HK-2 (cell line): ENCODE results near the gene PAQR4.
"Not testable (repeated sequence)": the region's sequence is repeated elsewhere in the genome, so short reads cannot be mapped to it uniquely, and the experiment has no call there.

ENCODE experiments used
- DNase-seq: peaks from one replicate; pipeline ENCODE4 v3.0.0-alpha.2; 2018; ENCODE audit not compliant: unreplicated experiment

Gene PAQR4

DNA sequence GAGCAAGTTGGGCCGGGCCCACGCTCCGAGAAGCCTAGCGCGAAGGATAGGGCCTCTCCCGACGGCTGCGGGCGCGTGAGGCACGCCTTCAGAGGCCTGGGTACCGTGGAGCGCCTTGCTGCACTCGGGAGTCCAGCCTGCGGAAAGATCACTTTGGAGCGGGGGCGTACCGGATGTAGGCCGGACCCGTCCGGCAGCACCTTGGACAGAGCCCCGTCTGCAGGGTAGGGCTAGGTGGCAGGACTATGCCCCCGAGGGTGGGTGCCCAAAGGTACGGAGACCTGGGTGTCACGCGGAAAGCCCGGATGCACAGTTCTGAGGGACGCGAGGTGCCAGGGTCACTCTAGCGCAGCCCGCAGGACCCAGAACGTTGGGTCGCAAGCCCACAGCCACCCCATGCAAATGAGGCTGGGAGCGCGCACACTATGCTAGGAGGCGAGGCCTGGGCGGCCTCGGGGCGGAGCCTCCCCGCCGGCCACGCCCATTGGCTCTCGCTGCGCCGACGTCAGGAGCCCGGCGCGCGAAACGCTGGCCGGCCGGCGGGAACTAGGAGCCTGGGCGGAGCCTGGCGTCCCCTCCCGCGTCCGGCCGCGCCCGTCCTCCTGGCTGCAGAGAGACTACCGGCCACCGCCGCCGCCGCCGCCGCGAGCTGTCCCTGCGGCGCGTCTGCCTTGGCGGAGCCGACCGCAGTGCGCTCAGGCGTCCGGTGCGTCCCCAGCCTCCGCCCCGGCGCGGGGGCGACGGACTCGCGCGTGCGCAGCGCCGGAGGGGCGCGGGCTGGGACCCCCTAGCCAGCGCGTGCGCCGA, at the start of gene PAQR4:
PAQR4 (plus strand) TSS at position 611 of the 807 bp plus-strand sequence. CDS start 327 bp downstream, outside the sequence.
- peak; percentile 82 for DNase-seq

DNA sequence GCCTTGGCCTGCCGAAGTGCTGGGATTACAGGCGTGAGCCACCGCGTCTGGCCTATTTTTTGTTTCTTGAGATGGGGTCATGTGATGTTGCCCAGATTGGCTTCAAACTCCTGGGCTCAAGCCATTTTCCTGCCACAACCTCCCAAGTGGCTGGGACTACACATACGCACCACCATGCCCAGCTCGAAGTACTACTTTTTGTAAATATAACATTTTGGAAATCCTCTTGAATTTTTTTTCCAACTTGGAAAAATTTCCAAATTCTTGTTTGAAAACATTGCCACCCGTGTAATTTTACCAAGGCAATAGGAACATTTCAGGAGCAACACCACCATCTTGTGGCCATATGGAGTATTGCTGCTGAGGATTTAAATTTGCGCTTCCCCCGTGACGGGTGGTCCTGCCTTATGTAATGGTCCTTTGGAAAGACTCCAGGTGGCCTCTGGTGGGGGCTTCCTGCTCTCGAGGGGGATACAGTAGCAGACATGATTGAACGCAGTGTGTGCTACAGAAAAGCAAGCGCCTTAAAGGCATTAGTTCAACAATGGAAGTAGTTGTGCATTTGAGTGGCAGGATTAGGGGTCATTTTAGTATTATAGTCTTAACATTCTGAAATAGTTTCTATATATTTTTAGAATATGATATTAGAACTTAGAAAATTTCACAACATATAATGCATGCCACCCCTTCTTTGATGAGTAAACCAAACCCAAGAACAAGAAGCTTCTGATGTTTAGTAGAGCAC, 49.5 kb upstream of the PAQR4 start:
- DNase-seq = peak; percentile 43

DNA sequence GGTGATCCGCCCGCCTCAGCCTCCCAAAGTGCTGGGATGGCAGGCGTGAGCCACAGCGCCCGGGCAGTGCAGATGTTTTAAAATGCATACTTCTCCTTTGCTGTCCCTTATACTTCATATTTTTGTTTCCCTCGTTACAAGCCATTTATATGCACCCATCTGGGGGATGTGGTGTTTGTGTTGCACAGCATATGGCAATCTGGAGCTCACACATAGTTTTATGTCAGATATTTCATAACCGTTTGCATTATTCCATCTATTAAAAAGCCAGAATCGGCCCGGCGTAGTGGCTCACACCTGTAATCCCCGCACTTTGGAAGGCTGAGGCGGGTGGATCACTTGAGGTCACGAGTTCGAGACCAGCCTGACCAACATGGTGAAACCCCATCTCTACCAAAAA, 45.7 kb upstream of the PAQR4 start:
- no peak for DNase-seq

DNA sequence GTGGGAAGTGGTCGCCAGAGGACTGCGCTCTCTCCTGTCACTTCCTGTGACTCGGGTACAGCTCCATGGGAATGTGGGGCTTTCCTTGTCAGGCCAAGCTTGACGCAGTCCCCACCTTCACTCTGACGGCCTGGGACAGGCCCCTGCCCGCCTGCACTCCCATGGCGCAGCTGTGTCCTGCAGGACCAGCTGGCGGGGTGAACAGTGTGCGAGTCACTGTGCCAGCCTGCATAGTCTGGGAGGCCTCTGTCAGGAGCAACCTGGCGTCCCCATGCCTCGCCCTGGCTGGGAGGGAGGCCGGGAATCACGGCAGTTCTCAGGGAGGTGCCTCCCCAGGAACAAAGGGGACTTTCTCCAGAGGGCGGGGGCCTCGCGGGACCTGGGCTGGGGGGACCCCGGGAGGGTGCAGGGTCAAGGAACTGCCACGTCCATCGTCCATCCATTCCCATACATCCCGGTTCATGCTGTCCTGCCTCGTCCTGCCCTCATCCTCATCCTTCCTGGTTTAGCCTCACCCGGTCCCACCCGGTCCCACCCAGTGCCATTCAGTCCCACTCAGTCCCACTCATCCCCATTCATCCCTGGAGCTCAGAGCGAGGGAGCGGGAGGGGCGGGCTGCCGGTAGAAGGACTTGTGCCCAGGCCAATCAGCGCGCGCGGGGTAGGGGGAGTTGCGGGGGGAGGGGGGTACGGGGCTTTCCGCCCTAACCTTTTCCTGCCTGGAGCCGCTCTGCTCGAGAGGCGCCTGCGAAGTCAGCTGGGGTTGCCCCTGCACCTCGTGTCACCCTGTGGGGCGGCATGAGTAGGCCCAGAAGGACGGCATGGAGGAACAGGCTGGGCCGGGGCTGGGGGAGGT, 44.0 kb upstream of the PAQR4 start:
- DNase-seq = no peak

DNA sequence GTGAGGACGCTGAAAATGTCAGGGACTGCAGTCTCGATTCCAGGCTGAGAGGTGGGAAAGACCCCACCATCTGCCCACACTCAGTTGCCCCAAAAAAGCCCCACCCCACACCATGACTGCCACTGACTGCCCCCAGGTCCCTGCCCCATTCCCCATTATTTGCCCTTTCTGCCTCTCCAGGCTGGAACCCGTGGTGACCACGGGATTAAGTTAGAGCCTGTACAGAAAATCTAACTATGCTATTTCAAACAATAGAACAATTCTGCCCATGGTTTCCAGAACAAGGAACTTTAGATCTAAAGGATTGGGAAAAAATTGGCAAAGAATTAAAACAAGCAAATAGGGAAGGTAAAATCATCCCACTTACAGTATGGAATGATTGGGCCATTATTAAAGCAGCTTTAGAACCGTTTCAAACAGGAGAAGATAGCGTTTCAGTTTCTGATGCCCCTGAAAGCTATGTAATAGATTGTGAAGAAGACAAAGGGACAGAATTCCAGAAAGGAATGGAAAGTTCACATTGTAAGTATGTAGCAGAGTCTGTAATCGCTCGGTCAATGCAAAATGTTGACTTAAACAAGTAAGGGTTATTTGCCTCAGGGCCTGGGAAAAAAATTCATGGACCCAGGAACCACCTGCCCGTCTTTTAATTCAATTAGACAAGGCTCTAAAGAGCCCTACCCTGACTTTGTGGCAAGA, 43.0 kb upstream of the PAQR4 start:
- no peak for DNase-seq

DNA sequence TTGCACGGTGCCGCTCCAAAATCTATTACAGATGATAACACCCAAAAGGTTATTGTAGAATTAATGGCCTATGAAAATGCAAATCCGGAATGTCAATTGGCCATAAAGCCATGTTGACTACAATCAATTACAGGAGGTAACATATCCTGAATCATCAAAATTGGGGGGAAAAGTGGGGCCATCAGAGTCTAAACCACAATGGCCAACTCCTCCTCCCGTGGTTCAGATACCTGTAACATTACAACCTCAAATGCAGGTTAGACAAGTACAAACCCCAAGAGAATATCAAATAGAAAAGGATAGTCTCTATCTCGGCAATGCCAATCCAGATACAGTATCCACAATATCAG, 42.5 kb upstream of the PAQR4 start:
- DNase-seq = no peak

DNA sequence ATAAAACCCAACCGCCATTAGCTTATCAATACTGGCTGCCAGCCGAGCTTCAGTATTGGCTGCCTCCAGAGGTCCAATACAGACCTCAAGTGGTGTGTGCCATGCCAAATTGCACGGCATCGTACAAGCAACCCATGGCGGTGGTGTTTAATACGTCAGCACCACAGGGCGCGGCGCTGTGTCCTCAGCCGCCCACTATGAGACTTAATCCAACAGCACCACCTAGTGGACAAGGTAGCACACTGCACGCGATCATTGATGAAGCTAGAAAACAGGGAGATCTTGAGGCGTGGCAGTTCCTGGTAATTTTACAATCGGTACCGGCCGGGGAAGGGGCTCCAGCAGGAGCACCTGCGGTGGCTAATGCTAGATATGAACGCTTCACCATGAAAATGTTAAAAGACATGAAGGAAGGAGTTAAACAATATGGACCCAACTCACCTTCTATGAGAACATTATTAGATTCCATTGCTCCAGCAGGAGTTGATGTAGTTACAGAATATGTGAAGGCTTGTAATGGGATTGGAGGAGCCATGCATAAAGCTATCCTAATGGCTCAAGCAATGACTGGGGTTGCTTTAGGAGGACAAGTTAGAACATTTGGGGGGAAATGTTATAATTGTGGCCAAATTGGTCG, 42.0 kb upstream of the PAQR4 start:
- DNase-seq = peak; percentile 76

DNA sequence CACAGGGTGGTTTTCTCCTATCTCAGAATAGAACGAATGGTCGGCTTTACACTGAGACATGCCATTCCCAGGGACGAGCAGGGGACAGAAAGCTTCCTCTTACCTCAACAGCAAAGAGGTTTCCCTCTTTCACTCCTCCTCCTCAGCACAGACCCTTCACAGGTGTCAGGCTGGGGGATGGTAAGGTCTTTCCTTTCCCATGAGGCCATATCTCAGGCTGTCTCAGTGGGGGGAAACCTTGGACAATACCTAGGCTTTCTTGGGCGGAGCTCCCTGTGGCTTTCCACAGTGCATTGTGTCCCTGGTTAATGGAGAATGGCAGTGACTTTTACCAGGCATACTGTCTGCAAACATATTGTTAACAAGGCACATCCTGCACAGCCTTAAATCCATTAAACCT, 41.0 kb upstream of the PAQR4 start:
- DNase-seq = not testable (repeated sequence)

DNA sequence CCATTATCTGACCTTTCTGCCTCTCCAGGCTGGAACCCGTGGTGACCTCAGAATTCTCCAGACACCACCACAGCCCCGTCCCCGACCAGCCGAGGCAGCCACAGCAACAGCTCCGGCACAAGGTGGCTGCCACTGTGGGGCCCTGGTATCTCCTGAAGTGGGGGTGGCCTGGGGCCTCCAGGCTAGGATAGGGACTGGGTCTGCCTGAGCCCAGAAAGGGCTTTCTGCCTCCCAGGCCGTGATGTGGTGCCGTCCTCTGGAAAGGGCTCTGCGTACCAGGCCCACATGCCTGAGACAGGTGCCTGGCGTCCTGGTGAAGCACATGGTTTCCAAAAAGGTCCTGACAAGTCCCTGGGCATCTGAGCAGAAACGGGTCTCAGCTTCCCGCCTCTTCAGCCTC, 40.4 kb upstream of the PAQR4 start:
- no peak for DNase-seq

DNA sequence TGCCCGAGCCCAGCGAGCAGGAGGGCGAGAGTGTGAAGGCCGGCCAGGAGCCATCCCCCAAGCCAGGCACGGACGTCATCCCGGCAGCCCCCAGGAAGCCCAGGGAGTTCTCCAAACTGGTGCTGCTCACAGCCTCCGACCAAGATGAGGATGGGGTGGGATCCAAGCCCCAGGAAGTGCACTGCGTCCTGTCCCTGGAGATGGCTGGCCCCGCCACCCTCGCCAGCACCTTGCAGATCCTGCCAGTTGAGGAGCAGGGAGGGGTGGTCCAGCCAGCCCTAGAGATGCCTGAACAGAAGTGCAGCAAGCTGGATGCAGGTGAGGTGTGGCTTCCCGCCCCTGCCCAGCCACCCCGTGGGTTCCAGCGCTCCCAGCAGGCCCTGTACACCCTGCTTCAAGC, 39.5 kb upstream of the PAQR4 start:
- DNase-seq = no peak

DNA sequence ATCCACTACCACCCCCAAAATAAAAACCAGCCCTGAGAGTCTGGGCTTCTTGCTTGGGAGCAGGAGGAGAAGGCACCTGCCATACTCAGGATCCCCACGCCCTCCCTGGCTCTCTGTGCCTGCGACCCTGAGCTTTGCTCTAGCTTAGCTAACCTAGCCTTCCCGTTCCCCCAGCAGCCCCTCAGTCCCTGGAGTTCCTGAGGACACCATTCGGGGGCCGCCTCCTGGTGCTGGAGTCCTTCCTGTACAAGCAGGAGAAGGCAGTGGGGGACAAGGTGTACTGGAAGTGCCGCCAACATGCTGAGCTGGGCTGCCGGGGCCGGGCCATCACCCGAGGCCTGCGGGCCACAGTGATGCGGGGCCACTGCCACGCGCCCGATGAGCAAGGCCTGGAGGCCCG, 38.9 kb upstream of the PAQR4 start:
- DNase-seq = no peak

DNA sequence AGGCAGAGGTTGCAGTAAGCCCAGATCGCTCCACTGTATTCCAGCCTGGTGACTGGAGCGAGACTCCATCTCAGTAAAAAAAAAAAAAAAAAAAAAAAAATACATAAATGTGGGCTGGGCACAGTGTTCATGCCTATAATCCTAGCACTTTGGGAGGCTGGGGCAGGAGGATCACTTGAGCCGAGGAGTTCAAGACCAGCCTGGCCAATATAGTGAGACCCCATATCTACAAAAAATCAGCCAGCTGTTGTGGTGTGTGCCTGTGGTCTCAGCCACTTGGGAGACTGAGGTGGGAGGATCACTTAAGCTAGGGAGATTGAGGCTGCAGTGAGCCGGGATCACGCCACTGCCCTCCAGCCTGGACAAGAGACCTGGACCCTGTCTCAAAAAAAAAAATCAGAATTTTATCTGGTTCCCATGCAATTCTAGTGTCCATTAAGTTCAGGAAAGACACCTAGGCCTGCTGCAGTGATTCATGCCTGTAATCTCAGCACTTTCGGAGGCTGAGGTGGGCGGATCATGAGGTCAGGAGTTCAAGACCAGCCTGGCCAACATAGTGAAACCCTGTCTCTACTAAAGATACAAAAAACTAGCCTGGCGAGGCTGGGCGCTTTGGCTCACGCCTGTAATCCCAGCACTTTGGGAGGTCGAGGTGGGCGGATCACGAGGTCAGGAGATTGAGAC, 37.8 kb upstream of the PAQR4 start:
- DNase-seq = not testable (repeated sequence)

DNA sequence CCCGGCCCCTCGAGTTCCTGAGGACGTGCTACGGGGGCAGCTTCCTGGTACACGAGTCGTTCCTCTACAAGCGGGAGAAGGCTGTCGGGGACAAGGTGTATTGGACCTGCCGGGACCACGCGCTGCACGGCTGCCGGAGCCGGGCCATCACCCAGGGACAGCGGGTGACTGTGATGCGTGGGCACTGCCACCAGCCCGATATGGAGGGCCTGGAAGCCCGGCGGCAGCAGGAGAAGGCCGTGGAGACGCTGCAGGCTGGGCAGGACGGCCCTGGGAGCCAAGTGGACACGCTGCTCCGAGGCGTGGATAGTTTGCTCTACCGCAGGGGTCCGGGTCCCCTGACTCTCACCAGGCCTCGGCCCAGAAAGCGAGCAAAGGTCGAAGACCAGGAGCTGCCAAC, 36.0 kb upstream of the PAQR4 start:
- DNase-seq = no peak

DNA sequence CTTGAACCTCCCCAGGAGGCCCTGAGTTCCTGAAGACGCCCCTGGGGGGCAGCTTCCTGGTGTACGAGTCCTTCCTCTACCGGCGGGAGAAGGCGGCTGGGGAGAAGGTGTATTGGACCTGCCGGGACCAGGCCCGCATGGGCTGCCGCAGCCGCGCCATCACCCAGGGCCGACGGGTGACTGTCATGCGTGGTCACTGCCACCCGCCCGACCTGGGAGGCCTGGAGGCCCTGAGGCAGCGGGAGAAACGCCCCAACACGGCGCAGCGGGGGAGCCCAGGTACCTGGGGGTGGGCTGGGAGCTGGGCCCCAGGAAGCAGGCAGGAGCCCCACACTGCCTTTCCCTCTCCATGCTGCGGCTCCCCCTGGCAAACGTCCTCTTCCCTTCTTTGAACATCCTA, 35.4 kb upstream of the PAQR4 start:
- DNase-seq = no peak

DNA sequence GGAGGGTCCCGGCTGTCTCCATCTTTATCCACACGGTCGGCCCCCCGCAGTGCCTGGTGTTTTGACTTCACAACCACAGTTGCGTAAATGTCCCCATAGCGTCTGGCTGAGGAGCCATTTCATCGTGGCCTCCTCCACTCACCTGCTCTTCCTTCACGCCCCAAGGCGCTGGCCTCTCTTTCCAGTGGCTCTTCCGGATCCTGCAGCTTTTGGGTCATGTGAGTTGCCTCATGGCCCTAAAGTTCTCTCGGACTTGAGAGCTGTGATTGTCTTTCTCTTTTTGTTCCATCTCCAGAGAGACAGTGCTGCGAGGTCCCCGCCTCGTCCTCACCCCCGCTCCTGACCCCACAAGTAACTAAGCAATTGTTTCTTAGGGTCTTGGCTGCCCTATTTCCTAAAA, 34.7 kb upstream of the PAQR4 start:
- no peak for DNase-seq

DNA sequence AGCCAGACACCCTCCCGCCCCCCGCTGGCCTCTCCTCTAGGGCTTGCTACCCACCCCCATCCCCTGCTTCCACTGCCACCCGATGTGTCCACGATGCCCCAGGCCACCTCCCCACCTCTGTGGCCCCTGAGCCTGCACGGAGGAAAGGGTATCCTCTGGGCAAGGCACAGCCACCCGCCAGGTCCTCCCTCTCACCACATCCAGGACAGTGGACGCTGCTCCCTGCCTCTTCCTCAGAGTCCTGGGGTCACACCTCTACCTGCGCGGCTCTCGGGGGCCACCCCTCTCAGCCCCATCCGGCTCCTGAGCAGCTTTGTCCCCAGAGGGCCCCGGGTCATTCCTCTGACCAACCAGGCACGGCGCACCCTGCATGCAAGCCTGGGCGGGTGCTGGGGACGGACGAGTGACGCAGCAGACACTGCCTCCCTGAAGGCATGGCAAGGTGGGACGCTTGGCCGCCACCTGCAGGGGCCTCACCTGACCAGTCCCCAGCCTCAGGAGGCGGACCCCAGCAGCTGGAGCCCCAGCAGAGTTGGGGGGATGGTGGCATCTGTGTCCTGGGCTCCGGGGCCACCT, 32.6 kb upstream of the PAQR4 start:
- no peak for DNase-seq

DNA sequence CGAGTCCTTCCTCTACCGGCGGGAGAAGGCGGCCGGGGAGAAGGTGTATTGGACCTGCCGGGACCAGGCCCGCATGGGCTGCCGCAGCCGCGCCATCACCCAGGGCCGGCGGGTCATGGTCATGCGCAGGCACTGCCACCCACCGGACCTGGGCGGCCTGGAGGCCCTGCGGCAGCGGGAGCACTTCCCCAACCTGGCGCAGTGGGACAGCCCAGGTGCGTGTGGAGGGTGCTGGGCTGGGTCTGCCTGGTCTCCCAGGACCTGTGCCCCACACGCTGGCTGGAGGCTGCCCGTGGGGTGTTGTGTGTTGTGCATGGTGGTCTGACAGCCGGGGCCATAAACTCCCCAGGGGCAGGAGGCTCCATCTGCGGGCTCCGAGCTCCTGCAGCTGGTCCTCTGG, 32.0 kb upstream of the PAQR4 start:
- DNase-seq = no peak

DNA sequence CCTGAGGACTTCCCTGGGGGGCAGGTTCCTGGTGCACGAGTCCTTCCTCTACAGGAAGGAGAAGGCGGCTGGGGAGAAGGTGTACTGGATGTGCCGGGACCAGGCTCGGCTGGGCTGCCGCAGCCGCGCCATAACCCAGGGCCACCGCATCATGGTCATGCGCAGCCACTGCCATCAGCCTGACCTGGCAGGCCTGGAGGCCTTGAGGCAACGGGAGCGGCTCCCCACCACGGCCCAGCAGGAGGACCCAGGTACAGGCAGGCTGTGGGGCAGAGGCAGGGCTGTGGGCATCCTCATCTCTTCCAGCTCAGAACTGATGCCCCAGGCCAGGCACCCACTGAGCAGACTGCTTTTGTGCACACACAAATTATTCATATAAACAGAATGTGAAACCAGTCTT, 30.9 kb upstream of the PAQR4 start:
- no peak for DNase-seq

DNA sequence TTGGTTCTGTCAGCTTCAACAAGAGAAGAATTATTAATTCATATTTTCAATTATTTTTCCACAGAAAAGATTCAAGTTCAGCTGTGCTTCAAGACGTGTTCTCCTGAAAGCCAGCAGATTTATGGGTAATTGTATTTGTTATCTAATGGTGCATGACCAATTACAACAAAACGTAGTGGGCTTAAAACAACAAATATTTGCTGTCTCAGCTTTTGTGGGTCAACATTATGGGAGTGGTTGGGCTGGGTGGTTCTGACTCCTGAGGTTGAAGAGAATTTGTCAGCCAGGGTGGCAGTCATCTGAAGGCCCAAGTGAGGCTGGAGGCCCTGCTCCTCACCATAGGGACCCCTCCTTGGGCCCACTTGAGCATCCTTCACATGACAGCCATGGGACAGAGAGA, 29.2 kb upstream of the PAQR4 start:
- DNase-seq = no peak

DNA sequence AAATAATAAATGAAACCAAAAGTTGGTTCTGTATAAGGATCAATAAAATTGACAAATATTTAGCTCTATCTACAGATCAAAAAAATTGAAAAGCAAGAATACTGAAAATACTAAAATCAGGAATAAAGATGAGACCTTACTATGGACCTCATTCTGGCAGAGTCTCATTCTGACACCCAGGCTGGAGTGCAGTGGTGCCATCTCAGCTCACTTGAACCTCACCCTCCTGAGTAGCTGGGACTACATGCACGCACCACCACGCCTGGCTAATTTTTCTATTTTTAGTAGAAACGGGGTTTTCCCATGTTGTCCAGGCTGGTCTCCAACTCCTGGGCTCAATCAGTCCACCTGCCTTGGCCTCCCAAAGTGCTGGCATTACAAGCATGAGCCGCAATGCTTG, 27.1 kb upstream of the PAQR4 start:
- no peak for DNase-seq
